Lower lobe of right lung (tissue), 2 donors: ENCODE measurements around the gene CLDN19. TPM values are rescaled to one million over a fixed set of nuclear protein-coding genes. Genes with fewer than 3 reads are reported as not detected.

Experiments used
- ATAC-seq, 2 donors: fragments of 200-7000 bp; cut with Tn5 transposase; one replicate each; pipeline ENCODE4 v1.9.1; 2020 to 2022; ENCODE audit warnings: mild to moderate bottlenecking in 2 of 2, moderate library complexity in 2 of 2
- DNase-seq: peaks from one replicate; pipeline ENCODE4 v3.0.0-alpha.2; 2020
- H3K27ac ChIP-seq: fragments of 200-600 bp; one replicate; pipeline ENCODE4 v1.8.0; 2022
- H3K27me3 ChIP-seq: fragments of 200-600 bp; one replicate; pipeline ENCODE4 v1.8.0; 2022; ENCODE audit warnings: low read depth
- H3K36me3 ChIP-seq: fragments of 200-600 bp; one replicate; pipeline ENCODE4 v1.8.0; 2022; ENCODE audit warnings: mild to moderate bottlenecking
- H3K4me1 ChIP-seq: fragments of 200-600 bp; one replicate; pipeline ENCODE4 v1.8.0; 2022
- H3K4me3 ChIP-seq: fragments of 200-600 bp; one replicate; pipeline ENCODE4 v1.8.0; 2022; ENCODE audit warnings: mild to moderate bottlenecking
- H3K9me3 ChIP-seq: fragments of 200-600 bp; one replicate; pipeline ENCODE4 v1.8.0; 2022
- intact Hi-C: fragments of 100-400 bp; cut with DNase I; formaldehyde crosslinking; loops from one replicate; pipeline ENCODE4 v1.11.0; 2022
- total RNA-seq: library from RNA; stranded (reverse); fragmentation: NEBNext Ultra II Directional; extraction: Animal tissue kit (Norgen Biotek cat#: 25700); gene quantifications from one replicate; pipeline ENCODE4 v1.2.1, GENCODE V29; 2021
- TF ChIP-seq, protein P1 (sequence below): fragments of 200-600 bp; IDR thresholded peaks from one replicate; pipeline ENCODE4 v1.8.0; 2022; ENCODE audit warnings: antibody characterized with exemption, mild to moderate bottlenecking
- donor health status: DM: no; HTN: yes; CAD: no; lungs with severe emphysema.

CLDN19 gene
- total RNA-seq, 1 donor from 2014 or later = not detected

GRCh38 chr1:42734201-42735035 lies 5.6 kb downstream of the CLDN19 start:
- no peak for ATAC-seq
- H3K9me3 ChIP-seq = no peaks in the 10 kb centered on the region
- intact Hi-C loops = no loop called here

DNA sequence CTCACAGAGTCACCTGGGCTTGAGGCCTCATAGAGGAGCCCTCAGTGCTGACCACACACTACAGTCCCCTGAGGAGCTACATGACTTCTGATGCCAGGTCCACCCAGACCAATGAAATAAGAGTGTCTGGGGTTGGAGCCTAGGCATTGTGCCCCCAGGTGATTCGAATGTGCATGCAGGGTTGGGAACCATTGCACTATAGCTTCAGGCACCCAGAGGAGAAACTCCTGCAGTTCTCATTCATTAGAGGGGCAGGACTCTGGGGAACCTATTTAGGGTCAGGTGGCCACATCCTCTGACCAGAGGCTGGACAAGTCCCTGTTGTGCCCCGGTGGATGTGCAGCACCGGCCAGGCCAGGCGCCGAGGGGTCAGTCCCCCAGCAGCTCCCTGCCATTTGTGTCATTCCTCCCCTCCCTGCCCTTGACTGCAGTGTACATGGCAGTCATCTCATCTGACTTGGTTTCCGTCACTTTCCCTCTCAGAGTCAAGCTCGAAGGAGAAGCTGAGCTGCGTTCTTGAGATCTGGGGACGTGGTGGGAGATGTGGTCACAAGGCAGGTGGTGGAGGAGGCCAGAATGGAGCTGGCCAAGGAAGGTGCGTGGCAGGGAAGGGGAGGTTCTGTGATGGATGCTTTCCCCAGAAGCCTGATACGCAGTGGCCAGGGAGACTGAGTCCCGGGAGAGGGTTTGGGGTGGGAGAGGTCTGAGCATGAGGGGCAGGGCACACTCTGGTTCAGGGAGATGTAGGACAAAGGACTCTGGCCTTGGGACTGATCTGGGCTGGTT lies 6.4 kb downstream of the CLDN19 start:
- ATAC-seq (no peak), DNase-seq (no peak)
- Histone ChIP-seq H3K9me3 (no peaks in the 10 kb centered on the region), H3K27ac (no peak overlapping the region), H3K36me3 (no peaks in the 10 kb centered on the region), H3K27me3 (no peaks in the 10 kb centered on the region), H3K4me1 (no peaks in the 10 kb centered on the region), H3K4me3 (no peak overlapping the region)
- intact Hi-C loops = no loop called here
- TF ChIP-seq, protein P1, sequence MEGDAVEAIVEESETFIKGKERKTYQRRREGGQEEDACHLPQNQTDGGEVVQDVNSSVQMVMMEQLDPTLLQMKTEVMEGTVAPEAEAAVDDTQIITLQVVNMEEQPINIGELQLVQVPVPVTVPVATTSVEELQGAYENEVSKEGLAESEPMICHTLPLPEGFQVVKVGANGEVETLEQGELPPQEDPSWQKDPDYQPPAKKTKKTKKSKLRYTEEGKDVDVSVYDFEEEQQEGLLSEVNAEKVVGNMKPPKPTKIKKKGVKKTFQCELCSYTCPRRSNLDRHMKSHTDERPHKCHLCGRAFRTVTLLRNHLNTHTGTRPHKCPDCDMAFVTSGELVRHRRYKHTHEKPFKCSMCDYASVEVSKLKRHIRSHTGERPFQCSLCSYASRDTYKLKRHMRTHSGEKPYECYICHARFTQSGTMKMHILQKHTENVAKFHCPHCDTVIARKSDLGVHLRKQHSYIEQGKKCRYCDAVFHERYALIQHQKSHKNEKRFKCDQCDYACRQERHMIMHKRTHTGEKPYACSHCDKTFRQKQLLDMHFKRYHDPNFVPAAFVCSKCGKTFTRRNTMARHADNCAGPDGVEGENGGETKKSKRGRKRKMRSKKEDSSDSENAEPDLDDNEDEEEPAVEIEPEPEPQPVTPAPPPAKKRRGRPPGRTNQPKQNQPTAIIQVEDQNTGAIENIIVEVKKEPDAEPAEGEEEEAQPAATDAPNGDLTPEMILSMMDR = no peak

More at GRCh38 chr1:42734201-42735035, 5.6 kb downstream of the CLDN19 start:
- no peak overlapping the region for H3K27ac ChIP-seq
- TF ChIP-seq, protein P1 = no peak
- no peaks in the 10 kb centered on the region for H3K4me1 ChIP-seq
- H3K4me3 ChIP-seq = no peak overlapping the region
- H3K36me3 ChIP-seq = no peaks in the 10 kb centered on the region
- no peak for DNase-seq
- no peaks in the 10 kb centered on the region for H3K27me3 ChIP-seq

DNA sequence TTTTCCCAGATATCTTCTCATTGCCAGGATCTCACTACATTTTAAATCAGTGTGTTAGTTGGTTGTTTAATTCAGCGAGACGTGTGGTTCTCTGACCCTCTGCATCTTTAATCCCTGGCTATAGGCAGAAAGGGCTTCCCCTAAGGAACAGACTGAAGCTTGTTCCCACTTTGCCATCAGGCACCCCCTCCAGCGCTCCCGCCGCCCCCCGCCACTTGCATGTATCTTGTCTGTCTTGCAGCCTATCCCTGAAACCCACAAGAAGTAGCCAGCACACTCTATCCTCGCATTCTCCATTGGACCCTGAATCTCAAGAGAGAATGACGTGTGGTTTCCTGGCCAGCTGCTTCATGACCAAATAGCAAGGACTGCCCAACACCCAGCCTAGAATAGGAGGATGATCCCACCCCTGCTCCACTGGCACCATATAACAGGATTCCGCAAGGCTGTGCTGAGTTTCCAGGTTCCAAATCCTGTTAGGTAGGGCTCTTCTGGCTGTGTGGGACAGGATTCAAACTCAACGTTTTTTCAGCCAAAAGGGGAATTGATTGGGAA lies 7.8 kb downstream of the CLDN19 start:
- no peaks in the 10 kb centered on the region for H3K4me1 ChIP-seq
- ATAC-seq (no peak), DNase-seq (no peak)
- intact Hi-C loops = no loop called here
- H3K36me3 ChIP-seq = no peaks in the 10 kb centered on the region
- H3K4me3 ChIP-seq = no peak overlapping the region
- no peak overlapping the region for H3K27ac ChIP-seq
- no peaks in the 10 kb centered on the region for H3K27me3 ChIP-seq
- TF ChIP-seq, protein P1 = no peak
- no peaks in the 10 kb centered on the region for H3K9me3 ChIP-seq

DNA sequence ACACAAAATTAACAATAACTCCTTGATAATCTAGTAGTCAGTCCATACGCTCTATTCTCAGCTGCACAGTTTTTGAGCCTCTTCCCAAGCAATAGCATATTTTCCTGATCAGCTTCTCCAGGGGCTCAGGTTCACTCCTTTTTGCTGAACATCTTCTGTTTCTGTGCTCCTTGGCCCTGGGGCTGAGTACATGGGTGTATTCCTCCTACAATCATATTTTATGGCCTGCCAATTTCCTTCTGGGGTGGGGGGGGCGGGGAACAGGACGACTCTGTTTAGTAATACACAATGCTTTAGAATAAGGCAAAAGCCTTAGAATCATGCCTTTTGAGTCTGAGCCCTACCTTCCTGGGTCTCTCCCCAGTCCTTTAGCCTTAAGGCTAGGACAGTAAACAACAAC lies 8.5 kb downstream of the CLDN19 start:
- TF ChIP-seq, protein P1 = no peak
- Histone ChIP-seq H3K4me3 (no peak overlapping the region), H3K27me3 (no peaks in the 10 kb centered on the region), H3K9me3 (no peaks in the 10 kb centered on the region), H3K27ac (no peak overlapping the region), H3K36me3 (no peaks in the 10 kb centered on the region), H3K4me1 (no peaks in the 10 kb centered on the region)
- intact Hi-C loops = no loop called here
- no peak for ATAC-seq
- DNase-seq = no peak

GRCh38 chr1:42730988-42731387 lies 9.0 kb downstream of the CLDN19 start:
- TF ChIP-seq, protein P1 = no peak
- Histone ChIP-seq H3K27me3 (no peaks in the 10 kb centered on the region), H3K4me3 (no peak overlapping the region), H3K27ac (no peak overlapping the region), H3K36me3 (no peaks in the 10 kb centered on the region), H3K4me1 (no peaks in the 10 kb centered on the region), H3K9me3 (no peaks in the 10 kb centered on the region)
- intact Hi-C loops = no loop called here
- no peak for ATAC-seq
- no peak for DNase-seq
